WTC11 (cell line): ENCODE measurements around the gene UCK2. TPM values are rescaled to one million over a fixed set of nuclear protein-coding genes. Genes with fewer than 3 reads are reported as not detected.

Source experiments
- ATAC-seq: fragments of 200-7000 bp; cut with Tn5 transposase; 2 replicates; pipeline ENCODE4 v1.10.0; 2021; ENCODE audit warnings: mild to moderate bottlenecking, moderate library complexity
- CTCF ChIA-PET: fragments of 300-600 bp; sonication (Branson Sonifier 250); formaldehyde crosslinking; loops from one replicate; lab custom pipeline; 2021; ENCODE audit warnings: antibody characterized with exemption; lab: Charles Lee
- POLR2A ChIA-PET: fragments of 350-600 bp; sonication (Branson Sonifier 250); formaldehyde crosslinking; loops from one replicate; lab custom pipeline; 2021; ENCODE audit warnings: antibody characterized with exemption; lab: Charles Lee
- DNase-seq: peaks from one replicate; pipeline ENCODE4 v3.0.0; 2021; ENCODE audit warnings: low spot score
- H3K27ac Mint-ChIP-seq: 2 replicates; pipeline ENCODE4 v1.8.0; 2021; ENCODE audit warnings: mixed read lengths
- H3K27me3 Mint-ChIP-seq: 2 replicates; pipeline ENCODE4 v1.8.0; 2021; ENCODE audit warnings: low read depth, mild to moderate bottlenecking, moderate library complexity, mixed read lengths
- H3K36me3 Mint-ChIP-seq: 2 replicates; pipeline ENCODE4 v1.8.0; 2021; ENCODE audit warnings: mixed read lengths
- H3K4me1 Mint-ChIP-seq: 2 replicates; pipeline ENCODE4 v1.8.0; 2022; ENCODE audit warnings: mixed read lengths
- H3K4me3 Mint-ChIP-seq: 2 replicates; pipeline ENCODE4 v1.8.0; 2021; ENCODE audit warnings: mild to moderate bottlenecking, moderate library complexity, mixed read lengths
- H3K9me3 Mint-ChIP-seq: 2 replicates; pipeline ENCODE4 v1.8.0; 2021; ENCODE audit warnings: mixed read lengths
- CREB1 ChIP-seq: sonication (generic); formaldehyde crosslinking; IDR thresholded peaks from 2 replicates; pipeline ENCODE4 v1.8.0; 2023; ENCODE audit warnings: mild to moderate bottlenecking, missing genetic modification reagents
- CREM ChIP-seq: sonication (generic); formaldehyde crosslinking; IDR thresholded peaks from 2 replicates; pipeline ENCODE4 v1.8.1; 2022; ENCODE audit warnings: mild to moderate bottlenecking, missing genetic modification reagents, moderate library complexity
- ELF4 ChIP-seq: sonication (generic); formaldehyde crosslinking; IDR thresholded peaks from 2 replicates; pipeline ENCODE4 v1.8.1; 2022; ENCODE audit warnings: low read depth, mild to moderate bottlenecking, moderate library complexity, missing genetic modification reagents
- ETV6 ChIP-seq: sonication (generic); formaldehyde crosslinking; IDR thresholded peaks from 2 replicates; pipeline ENCODE4 v1.8.1; 2022; ENCODE audit warnings: mild to moderate bottlenecking, missing genetic modification reagents
- GRHL2 ChIP-seq: fragments of 250-450 bp; sonication (Bioruptor Pico); IDR thresholded peaks from 2 replicates; pipeline ENCODE4 v1.8.0; 2022; ENCODE audit warnings: mild to moderate bottlenecking, moderate library complexity; ENCODE audit not compliant: insufficient replicate concordance, severe bottlenecking
- IRF2 ChIP-seq: sonication (generic); formaldehyde crosslinking; IDR thresholded peaks from 2 replicates; pipeline ENCODE4 v1.8.0; 2022; ENCODE audit warnings: low read depth, missing genetic modification reagents, borderline replicate concordance
- NFATC4 ChIP-seq: fragments of 250-450 bp; sonication (Bioruptor Pico); IDR thresholded peaks from 2 replicates; pipeline ENCODE4 v1.9.0; 2021; ENCODE audit warnings: mild to moderate bottlenecking
- NR1H2 ChIP-seq: sonication (generic); formaldehyde crosslinking; IDR thresholded peaks from 2 replicates; pipeline ENCODE4 v1.9.0; 2021; ENCODE audit warnings: mild to moderate bottlenecking, moderate library complexity, missing genetic modification reagents
- NR2C2 ChIP-seq: sonication (generic); formaldehyde crosslinking; IDR thresholded peaks from 2 replicates; pipeline ENCODE4 v1.8.0; 2022; ENCODE audit warnings: mild to moderate bottlenecking, missing genetic modification reagents
- PRRX2 ChIP-seq: fragments of 250-450 bp; sonication (Bioruptor Pico); IDR thresholded peaks from 2 replicates; pipeline ENCODE4 v1.8.0; 2021; ENCODE audit warnings: mild to moderate bottlenecking
- TEAD1 ChIP-seq: sonication (generic); formaldehyde crosslinking; IDR thresholded peaks from 2 replicates; pipeline ENCODE4 v1.8.0; 2022; ENCODE audit warnings: mild to moderate bottlenecking, missing genetic modification reagents
- ZNF138 ChIP-seq: sonication (generic); formaldehyde crosslinking; conservative IDR thresholded peaks from 2 replicates; pipeline ENCODE4 v1.8.1; 2022; ENCODE audit warnings: mild to moderate bottlenecking, moderate library complexity, missing genetic modification reagents
- ZNF232 ChIP-seq: sonication (generic); formaldehyde crosslinking; IDR thresholded peaks from 2 replicates; pipeline ENCODE4 v1.8.0; 2022; ENCODE audit warnings: mild to moderate bottlenecking, missing genetic modification reagents
- ZNF416 ChIP-seq: fragments of 250-450 bp; sonication (Bioruptor Pico); IDR thresholded peaks from 2 replicates; pipeline ENCODE4 v1.9.0; 2021; ENCODE audit warnings: mild to moderate bottlenecking, inconsistent platforms
- total RNA-seq: library from RNA; stranded (reverse); gene quantifications from 3 replicates; pipeline ENCODE4 v1.2.3, GENCODE V29; 2021
- TF ChIP-seq, protein P1 (sequence below): sonication (generic); formaldehyde crosslinking; IDR thresholded peaks from 2 replicates; pipeline ENCODE4 v1.8.1; 2023; ENCODE audit warnings: mild to moderate bottlenecking, missing genetic modification reagents, borderline replicate concordance
- TF ChIP-seq, protein P2 (sequence below): fragments of 250-450 bp; sonication (Bioruptor Pico); IDR thresholded peaks from 2 replicates; pipeline ENCODE4 v1.8.0; 2021; ENCODE audit warnings: mild to moderate bottlenecking
- TF ChIP-seq, protein P3 (sequence below): sonication (generic); formaldehyde crosslinking; IDR thresholded peaks from 2 replicates; pipeline ENCODE4 v1.8.0; 2022; ENCODE audit warnings: mild to moderate bottlenecking, missing genetic modification reagents
- TF ChIP-seq, protein P4 (sequence below): sonication (generic); formaldehyde crosslinking; IDR thresholded peaks from 2 replicates; pipeline ENCODE4 v1.8.1; 2023; ENCODE audit warnings: mild to moderate bottlenecking, missing genetic modification reagents
- TF ChIP-seq, protein P5 (sequence below): fragments of 250-450 bp; sonication (Bioruptor Pico); IDR thresholded peaks from 2 replicates; pipeline ENCODE4 v2.1.2; 2022; ENCODE audit warnings: mild to moderate bottlenecking, moderate library complexity
- TF ChIP-seq, protein P6 (sequence below): sonication (generic); formaldehyde crosslinking; IDR thresholded peaks from 2 replicates; pipeline ENCODE4 v1.8.0; 2023; ENCODE audit warnings: mild to moderate bottlenecking, missing genetic modification reagents
- TF ChIP-seq, protein P7 (sequence below): sonication (generic); formaldehyde crosslinking; IDR thresholded peaks from 2 replicates; pipeline ENCODE4 v1.8.0; 2022; ENCODE audit warnings: mild to moderate bottlenecking, missing genetic modification reagents

The UCK2 gene
- total RNA-seq, 1 experiment from 2014 or later: 85.7 TPM

DNA sequence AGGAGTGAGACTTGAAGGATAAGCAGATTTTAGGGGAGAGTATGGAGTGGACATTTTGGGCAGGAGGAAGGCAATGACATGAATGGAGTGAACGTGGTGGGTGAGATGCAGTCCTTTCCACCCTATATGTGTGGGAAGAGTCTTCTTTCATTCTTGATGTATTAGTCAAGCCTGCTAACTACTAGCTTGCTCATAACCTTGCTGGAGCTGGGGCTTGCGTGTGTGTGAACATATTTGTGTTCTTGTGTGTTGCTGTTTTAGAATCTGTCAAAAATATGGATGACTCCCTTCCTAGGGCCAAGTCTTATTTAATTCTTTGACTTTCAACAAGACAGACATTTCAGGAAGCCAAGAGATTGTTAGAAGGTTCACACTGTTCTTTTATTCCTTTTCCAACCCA lies 132.7 kb downstream of the UCK2 start (continued):
- TF ChIP-seq, protein P1, sequence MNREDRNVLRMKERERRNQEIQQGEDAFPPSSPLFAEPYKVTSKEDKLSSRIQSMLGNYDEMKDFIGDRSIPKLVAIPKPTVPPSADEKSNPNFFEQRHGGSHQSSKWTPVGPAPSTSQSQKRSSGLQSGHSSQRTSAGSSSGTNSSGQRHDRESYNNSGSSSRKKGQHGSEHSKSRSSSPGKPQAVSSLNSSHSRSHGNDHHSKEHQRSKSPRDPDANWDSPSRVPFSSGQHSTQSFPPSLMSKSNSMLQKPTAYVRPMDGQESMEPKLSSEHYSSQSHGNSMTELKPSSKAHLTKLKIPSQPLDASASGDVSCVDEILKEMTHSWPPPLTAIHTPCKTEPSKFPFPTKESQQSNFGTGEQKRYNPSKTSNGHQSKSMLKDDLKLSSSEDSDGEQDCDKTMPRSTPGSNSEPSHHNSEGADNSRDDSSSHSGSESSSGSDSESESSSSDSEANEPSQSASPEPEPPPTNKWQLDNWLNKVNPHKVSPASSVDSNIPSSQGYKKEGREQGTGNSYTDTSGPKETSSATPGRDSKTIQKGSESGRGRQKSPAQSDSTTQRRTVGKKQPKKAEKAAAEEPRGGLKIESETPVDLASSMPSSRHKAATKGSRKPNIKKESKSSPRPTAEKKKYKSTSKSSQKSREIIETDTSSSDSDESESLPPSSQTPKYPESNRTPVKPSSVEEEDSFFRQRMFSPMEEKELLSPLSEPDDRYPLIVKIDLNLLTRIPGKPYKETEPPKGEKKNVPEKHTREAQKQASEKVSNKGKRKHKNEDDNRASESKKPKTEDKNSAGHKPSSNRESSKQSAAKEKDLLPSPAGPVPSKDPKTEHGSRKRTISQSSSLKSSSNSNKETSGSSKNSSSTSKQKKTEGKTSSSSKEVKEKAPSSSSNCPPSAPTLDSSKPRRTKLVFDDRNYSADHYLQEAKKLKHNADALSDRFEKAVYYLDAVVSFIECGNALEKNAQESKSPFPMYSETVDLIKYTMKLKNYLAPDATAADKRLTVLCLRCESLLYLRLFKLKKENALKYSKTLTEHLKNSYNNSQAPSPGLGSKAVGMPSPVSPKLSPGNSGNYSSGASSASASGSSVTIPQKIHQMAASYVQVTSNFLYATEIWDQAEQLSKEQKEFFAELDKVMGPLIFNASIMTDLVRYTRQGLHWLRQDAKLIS (CRISPR knock-in tag): no peak
- TF ChIP-seq NR1H2 (CRISPR knock-in tag): no peak
- TF ChIP-seq, protein P2, sequence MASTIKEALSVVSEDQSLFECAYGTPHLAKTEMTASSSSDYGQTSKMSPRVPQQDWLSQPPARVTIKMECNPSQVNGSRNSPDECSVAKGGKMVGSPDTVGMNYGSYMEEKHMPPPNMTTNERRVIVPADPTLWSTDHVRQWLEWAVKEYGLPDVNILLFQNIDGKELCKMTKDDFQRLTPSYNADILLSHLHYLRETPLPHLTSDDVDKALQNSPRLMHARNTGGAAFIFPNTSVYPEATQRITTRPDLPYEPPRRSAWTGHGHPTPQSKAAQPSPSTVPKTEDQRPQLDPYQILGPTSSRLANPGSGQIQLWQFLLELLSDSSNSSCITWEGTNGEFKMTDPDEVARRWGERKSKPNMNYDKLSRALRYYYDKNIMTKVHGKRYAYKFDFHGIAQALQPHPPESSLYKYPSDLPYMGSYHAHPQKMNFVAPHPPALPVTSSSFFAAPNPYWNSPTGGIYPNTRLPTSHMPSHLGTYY (CRISPR knock-in tag): no peak
- TF ChIP-seq, protein P3, sequence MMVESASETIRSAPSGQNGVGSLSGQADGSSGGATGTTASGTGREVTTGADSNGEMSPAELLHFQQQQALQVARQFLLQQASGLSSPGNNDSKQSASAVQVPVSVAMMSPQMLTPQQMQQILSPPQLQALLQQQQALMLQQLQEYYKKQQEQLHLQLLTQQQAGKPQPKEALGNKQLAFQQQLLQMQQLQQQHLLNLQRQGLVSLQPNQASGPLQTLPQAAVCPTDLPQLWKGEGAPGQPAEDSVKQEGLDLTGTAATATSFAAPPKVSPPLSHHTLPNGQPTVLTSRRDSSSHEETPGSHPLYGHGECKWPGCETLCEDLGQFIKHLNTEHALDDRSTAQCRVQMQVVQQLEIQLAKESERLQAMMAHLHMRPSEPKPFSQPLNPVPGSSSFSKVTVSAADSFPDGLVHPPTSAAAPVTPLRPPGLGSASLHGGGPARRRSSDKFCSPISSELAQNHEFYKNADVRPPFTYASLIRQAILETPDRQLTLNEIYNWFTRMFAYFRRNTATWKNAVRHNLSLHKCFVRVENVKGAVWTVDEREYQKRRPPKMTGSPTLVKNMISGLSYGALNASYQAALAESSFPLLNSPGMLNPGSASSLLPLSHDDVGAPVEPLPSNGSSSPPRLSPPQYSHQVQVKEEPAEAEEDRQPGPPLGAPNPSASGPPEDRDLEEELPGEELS (CRISPR knock-in tag): no peak
- no peak for TF ChIP-seq ETV6 (CRISPR knock-in tag)
- TF ChIP-seq, protein P4, sequence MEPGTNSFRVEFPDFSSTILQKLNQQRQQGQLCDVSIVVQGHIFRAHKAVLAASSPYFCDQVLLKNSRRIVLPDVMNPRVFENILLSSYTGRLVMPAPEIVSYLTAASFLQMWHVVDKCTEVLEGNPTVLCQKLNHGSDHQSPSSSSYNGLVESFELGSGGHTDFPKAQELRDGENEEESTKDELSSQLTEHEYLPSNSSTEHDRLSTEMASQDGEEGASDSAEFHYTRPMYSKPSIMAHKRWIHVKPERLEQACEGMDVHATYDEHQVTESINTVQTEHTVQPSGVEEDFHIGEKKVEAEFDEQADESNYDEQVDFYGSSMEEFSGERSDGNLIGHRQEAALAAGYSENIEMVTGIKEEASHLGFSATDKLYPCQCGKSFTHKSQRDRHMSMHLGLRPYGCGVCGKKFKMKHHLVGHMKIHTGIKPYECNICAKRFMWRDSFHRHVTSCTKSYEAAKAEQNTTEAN (CRISPR knock-in tag): no peak
- TF ChIP-seq TEAD1 (CRISPR knock-in tag): no peak

DNA sequence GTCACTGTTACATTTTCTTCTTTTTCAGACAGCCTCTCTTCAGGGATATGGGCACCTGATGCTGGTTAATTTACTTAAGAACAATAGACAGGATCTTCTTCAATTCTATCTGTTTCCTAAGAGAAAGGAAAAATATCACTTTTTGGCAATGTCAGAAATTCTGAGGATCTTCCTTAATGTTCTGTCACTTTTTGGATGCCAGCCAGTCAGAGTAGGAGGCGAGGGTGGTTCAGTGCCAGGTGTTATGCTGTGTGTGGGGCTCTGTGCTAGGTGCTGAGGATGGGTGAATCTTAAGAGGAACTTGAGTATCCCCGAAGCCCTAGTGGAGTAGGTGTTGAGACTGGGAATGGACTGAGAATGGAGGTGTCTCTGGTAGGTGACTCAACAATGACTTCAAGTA lies 133.5 kb downstream of the UCK2 start:
- no peak overlapping the region for H3K4me3 Mint-ChIP-seq
- no peaks in the 10 kb centered on the region for H3K9me3 Mint-ChIP-seq
- no peaks in the 10 kb centered on the region for H3K27me3 Mint-ChIP-seq
- POLR2A ChIA-PET: no interaction called here
- no peaks in the 10 kb centered on the region for H3K36me3 Mint-ChIP-seq
- no peak for DNase-seq
- TF ChIP-seq, protein P5, sequence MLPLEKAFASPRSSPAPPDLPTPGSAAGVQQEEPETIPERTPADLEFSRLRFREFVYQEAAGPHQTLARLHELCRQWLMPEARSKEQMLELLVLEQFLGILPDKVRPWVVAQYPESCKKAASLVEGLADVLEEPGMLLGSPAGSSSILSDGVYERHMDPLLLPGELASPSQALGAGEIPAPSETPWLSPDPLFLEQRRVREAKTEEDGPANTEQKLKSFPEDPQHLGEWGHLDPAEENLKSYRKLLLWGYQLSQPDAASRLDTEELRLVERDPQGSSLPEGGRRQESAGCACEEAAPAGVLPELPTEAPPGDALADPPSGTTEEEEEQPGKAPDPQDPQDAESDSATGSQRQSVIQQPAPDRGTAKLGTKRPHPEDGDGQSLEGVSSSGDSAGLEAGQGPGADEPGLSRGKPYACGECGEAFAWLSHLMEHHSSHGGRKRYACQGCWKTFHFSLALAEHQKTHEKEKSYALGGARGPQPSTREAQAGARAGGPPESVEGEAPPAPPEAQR (CRISPR knock-in tag): no peak
- TF ChIP-seq GRHL2 (CRISPR knock-in tag) (no peak), TEAD1 (CRISPR knock-in tag) (no peak), ZNF232 (CRISPR knock-in tag) (no peak), PRRX2 (CRISPR knock-in tag) (no peak), NR2C2 (CRISPR knock-in tag) (no peak), IRF2 (CRISPR knock-in tag) (no peak), NFATC4 (no peak), CREB1 (CRISPR knock-in tag) (no peak), ELF4 (CRISPR knock-in tag) (no peak), ZNF138 (CRISPR knock-in tag) (no peak), ZNF416 (CRISPR knock-in tag) (no peak), CREM (CRISPR knock-in tag) (no peak)
- TF ChIP-seq, protein P6, sequence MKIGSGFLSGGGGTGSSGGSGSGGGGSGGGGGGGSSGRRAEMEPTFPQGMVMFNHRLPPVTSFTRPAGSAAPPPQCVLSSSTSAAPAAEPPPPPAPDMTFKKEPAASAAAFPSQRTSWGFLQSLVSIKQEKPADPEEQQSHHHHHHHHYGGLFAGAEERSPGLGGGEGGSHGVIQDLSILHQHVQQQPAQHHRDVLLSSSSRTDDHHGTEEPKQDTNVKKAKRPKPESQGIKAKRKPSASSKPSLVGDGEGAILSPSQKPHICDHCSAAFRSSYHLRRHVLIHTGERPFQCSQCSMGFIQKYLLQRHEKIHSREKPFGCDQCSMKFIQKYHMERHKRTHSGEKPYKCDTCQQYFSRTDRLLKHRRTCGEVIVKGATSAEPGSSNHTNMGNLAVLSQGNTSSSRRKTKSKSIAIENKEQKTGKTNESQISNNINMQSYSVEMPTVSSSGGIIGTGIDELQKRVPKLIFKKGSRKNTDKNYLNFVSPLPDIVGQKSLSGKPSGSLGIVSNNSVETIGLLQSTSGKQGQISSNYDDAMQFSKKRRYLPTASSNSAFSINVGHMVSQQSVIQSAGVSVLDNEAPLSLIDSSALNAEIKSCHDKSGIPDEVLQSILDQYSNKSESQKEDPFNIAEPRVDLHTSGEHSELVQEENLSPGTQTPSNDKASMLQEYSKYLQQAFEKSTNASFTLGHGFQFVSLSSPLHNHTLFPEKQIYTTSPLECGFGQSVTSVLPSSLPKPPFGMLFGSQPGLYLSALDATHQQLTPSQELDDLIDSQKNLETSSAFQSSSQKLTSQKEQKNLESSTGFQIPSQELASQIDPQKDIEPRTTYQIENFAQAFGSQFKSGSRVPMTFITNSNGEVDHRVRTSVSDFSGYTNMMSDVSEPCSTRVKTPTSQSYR: no peak
- TF ChIP-seq, protein P3 (CRISPR knock-in tag): no peak
- TF ChIP-seq, protein P7, sequence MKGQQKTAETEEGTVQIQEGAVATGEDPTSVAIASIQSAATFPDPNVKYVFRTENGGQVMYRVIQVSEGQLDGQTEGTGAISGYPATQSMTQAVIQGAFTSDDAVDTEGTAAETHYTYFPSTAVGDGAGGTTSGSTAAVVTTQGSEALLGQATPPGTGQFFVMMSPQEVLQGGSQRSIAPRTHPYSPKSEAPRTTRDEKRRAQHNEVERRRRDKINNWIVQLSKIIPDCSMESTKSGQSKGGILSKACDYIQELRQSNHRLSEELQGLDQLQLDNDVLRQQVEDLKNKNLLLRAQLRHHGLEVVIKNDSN (CRISPR knock-in tag): no peak
- H3K4me1 Mint-ChIP-seq: no peaks in the 10 kb centered on the region
- CTCF ChIA-PET: no interaction called here
- ATAC-seq: no peak
- no peak overlapping the region for H3K27ac Mint-ChIP-seq
